HEK293 (cell line): ENCODE data around the gene SLC35G1.

ENCODE experiments used
- CTCF ChIA-PET: fragments of 350-600 bp; formaldehyde crosslinking; extraction: SDS; loops from one replicate; lab custom pipeline; 2021; ENCODE audit warnings: antibody characterized with exemption; lab: Yijun Ruan, JAX
- POLR2A ChIA-PET: fragments of 300-600 bp; formaldehyde crosslinking; extraction: SDS; loops from one replicate; lab custom pipeline; 2020; ENCODE audit warnings: antibody characterized with exemption, inconsistent platforms; lab: Yijun Ruan, JAX
- H3K27ac ChIP-seq: fragments of 200-500 bp; sonication (Bioruptor generic); 2 replicates; pipeline ENCODE4 v1.5.1; 2014; ENCODE audit warnings: low read depth, low read length, control low read depth, inconsistent platforms; ENCODE audit errors: extremely low read depth
- H3K36me3 ChIP-seq, 2 experiments: fragments of 200-500 bp in 1 of 2; sonication (Bioruptor generic) in 1 of 2; 1 replicate in 1 of 2; 2 replicates in 1 of 2; pipeline ENCODE4 v1.5.1; 2014 to 2017; ENCODE audit warnings: inconsistent platforms in 2 of 2, low read length in 2 of 2; ENCODE audit not compliant: control insufficient read depth in 2 of 2, insufficient read depth in 1 of 2
- H3K4me1 ChIP-seq: fragments of 200-500 bp; sonication (Bioruptor generic); 2 replicates; pipeline ENCODE4 v1.5.1; 2014; ENCODE audit warnings: mild to moderate bottlenecking, low read length, inconsistent platforms; ENCODE audit not compliant: control insufficient read depth, insufficient read depth
- H3K4me3 ChIP-seq: 2 replicates; pipeline ENCODE4 v1.5.1; 2011; ENCODE audit warnings: low read depth, mild to moderate bottlenecking, control low read depth, low read length, moderate library complexity
- H3K9me3 ChIP-seq: fragments of 200-500 bp; sonication (Bioruptor generic); 2 replicates; pipeline ENCODE4 v1.5.1; 2014; ENCODE audit warnings: low read depth, low read length, inconsistent platforms; ENCODE audit not compliant: control insufficient read depth, insufficient read depth
- ATF2 ChIP-seq: fragments of 450-650 bp; formaldehyde crosslinking; IDR thresholded peaks from 2 replicates; pipeline ENCODE4 v1.5.1; 2016; ENCODE audit warnings: missing biosample characterization, missing genetic modification characterization, low read depth
- EGR2 ChIP-seq: fragments of 450-650 bp; formaldehyde crosslinking; IDR thresholded peaks from 2 replicates; pipeline ENCODE4 v1.5.1; 2016; ENCODE audit warnings: low read depth, missing biosample characterization, missing genetic modification characterization
- GLIS2 ChIP-seq: fragments of 450-650 bp; formaldehyde crosslinking; IDR thresholded peaks from 2 replicates; pipeline ENCODE4 v1.5.1; 2016; ENCODE audit warnings: missing biosample characterization, missing genetic modification characterization
- HOXC10 ChIP-seq: sonication (generic); formaldehyde crosslinking; IDR thresholded peaks from 2 replicates; pipeline ENCODE4 v1.8.1; 2023; ENCODE audit warnings: mild to moderate bottlenecking, missing genetic modification reagents
- HOXD13 ChIP-seq: sonication (generic); formaldehyde crosslinking; IDR thresholded peaks from 2 replicates; pipeline ENCODE4 v1.8.0; 2022; ENCODE audit warnings: missing genetic modification reagents, borderline replicate concordance
- KLF9 ChIP-seq: fragments of 450-650 bp; formaldehyde crosslinking; IDR thresholded peaks from 2 replicates; pipeline ENCODE4 v1.5.1; 2016; ENCODE audit warnings: missing biosample characterization, missing genetic modification characterization, low read depth
- MEIS1 ChIP-seq: sonication (generic); formaldehyde crosslinking; IDR thresholded peaks from 2 replicates; pipeline ENCODE4 v1.8.1; 2022; ENCODE audit warnings: missing genetic modification reagents, mild to moderate bottlenecking, borderline replicate concordance
- SETDB1 ChIP-seq: IDR thresholded peaks from one replicate; pipeline ENCODE4 v1.6.1; 2017; ENCODE audit warnings: mild to moderate bottlenecking, low read length, moderate library complexity, mixed read lengths; ENCODE audit not compliant: insufficient read length
- SP2 ChIP-seq: fragments of 450-650 bp; formaldehyde crosslinking; IDR thresholded peaks from 2 replicates; pipeline ENCODE4 v1.5.1; 2016; ENCODE audit warnings: missing biosample characterization, missing genetic modification characterization
- SP3 ChIP-seq: fragments of 450-650 bp; formaldehyde crosslinking; IDR thresholded peaks from 2 replicates; pipeline ENCODE4 v1.5.1; 2016; ENCODE audit warnings: missing biosample characterization, missing genetic modification characterization
- SP7 ChIP-seq: fragments of 450-650 bp; formaldehyde crosslinking; IDR thresholded peaks from 2 replicates; pipeline ENCODE4 v1.5.1; 2016; ENCODE audit warnings: missing biosample characterization, missing genetic modification characterization
- TCF7L2 ChIP-seq: IDR thresholded peaks from 2 replicates; pipeline ENCODE4 v1.6.1; 2011; ENCODE audit warnings: low read depth, mild to moderate bottlenecking, inconsistent platforms, low read length, moderate library complexity, borderline replicate concordance
- ZBTB21 ChIP-seq: fragments of 450-650 bp; formaldehyde crosslinking; IDR thresholded peaks from 2 replicates; pipeline ENCODE4 v1.5.1; 2017; ENCODE audit warnings: missing biosample characterization, missing genetic modification characterization
- ZBTB6 ChIP-seq: fragments of 450-650 bp; formaldehyde crosslinking; IDR thresholded peaks from 2 replicates; pipeline ENCODE4 v1.5.1; 2017; ENCODE audit warnings: missing biosample characterization, missing genetic modification characterization
- ZNF121 ChIP-seq: fragments of 450-650 bp; formaldehyde crosslinking; IDR thresholded peaks from 2 replicates; pipeline ENCODE4 v1.5.1; 2016; ENCODE audit warnings: missing biosample characterization, missing genetic modification characterization
- ZNF133 ChIP-seq: fragments of 450-650 bp; formaldehyde crosslinking; IDR thresholded peaks from 2 replicates; pipeline ENCODE4 v1.5.1; 2016; ENCODE audit warnings: missing biosample characterization, missing genetic modification characterization
- ZNF138 ChIP-seq: fragments of 450-650 bp; formaldehyde crosslinking; IDR thresholded peaks from 2 replicates; pipeline ENCODE4 v1.5.1; 2016; ENCODE audit warnings: missing biosample characterization, missing genetic modification characterization, borderline replicate concordance
- ZNF146 ChIP-seq: fragments of 450-650 bp; formaldehyde crosslinking; IDR thresholded peaks from 2 replicates; pipeline ENCODE4 v1.5.1; 2016; ENCODE audit warnings: missing biosample characterization, missing genetic modification characterization
- ZNF16 ChIP-seq: fragments of 450-650 bp; formaldehyde crosslinking; IDR thresholded peaks from 2 replicates; pipeline ENCODE4 v1.5.1; 2016; ENCODE audit warnings: low read depth, missing biosample characterization, missing genetic modification characterization
- ZNF169 ChIP-seq: fragments of 450-650 bp; formaldehyde crosslinking; IDR thresholded peaks from 2 replicates; pipeline ENCODE4 v1.5.1; 2016; ENCODE audit warnings: missing biosample characterization, missing genetic modification characterization
- ZNF214 ChIP-seq: fragments of 450-650 bp; formaldehyde crosslinking; IDR thresholded peaks from 2 replicates; pipeline ENCODE4 v1.5.1; 2017; ENCODE audit warnings: missing biosample characterization, mild to moderate bottlenecking, missing genetic modification characterization, borderline replicate concordance
- ZNF221 ChIP-seq: fragments of 450-650 bp; formaldehyde crosslinking; IDR thresholded peaks from 2 replicates; pipeline ENCODE4 v1.5.1; 2017; ENCODE audit warnings: missing biosample characterization, missing genetic modification characterization, borderline replicate concordance
- ZNF274 ChIP-seq, 2 experiments: fragments of 200-500 bp in 1 of 2; fragments of 450-650 bp in 1 of 2; sonication (Bioruptor generic) in 1 of 2; formaldehyde crosslinking in 1 of 2; IDR thresholded peaks; 2 replicates each; pipeline versions ENCODE4 v1.5.1 to v1.6.1; 2014 to 2016; ENCODE audit warnings: borderline replicate concordance in 1 of 2, inconsistent platforms in 1 of 2, low read length in 1 of 2, missing biosample characterization in 1 of 2, missing genetic modification characterization in 1 of 2
- ZNF292 ChIP-seq: fragments of 450-650 bp; formaldehyde crosslinking; IDR thresholded peaks from 2 replicates; pipeline ENCODE4 v1.5.1; 2016; ENCODE audit warnings: low read depth, missing biosample characterization, missing genetic modification characterization, borderline replicate concordance
- ZNF324 ChIP-seq: fragments of 450-650 bp; formaldehyde crosslinking; IDR thresholded peaks from 2 replicates; pipeline ENCODE4 v1.5.1; 2016; ENCODE audit warnings: missing biosample characterization, missing genetic modification characterization
- ZNF423 ChIP-seq: fragments of 450-650 bp; formaldehyde crosslinking; IDR thresholded peaks from 2 replicates; pipeline ENCODE4 v1.5.1; 2016; ENCODE audit warnings: missing biosample characterization, missing genetic modification characterization
- ZNF548 ChIP-seq: fragments of 450-650 bp; formaldehyde crosslinking; IDR thresholded peaks from 2 replicates; pipeline ENCODE4 v1.5.1; 2016; ENCODE audit warnings: missing biosample characterization, missing genetic modification characterization
- ZNF561 ChIP-seq: fragments of 450-650 bp; IDR thresholded peaks from 2 replicates; pipeline ENCODE4 v1.5.1; 2018; ENCODE audit warnings: missing biosample characterization, missing genetic modification characterization, borderline replicate concordance
- ZNF571 ChIP-seq: fragments of 450-650 bp; formaldehyde crosslinking; IDR thresholded peaks from 2 replicates; pipeline ENCODE4 v1.5.0; 2017; ENCODE audit warnings: missing biosample characterization, missing genetic modification characterization
- ZNF580 ChIP-seq: fragments of 450-650 bp; formaldehyde crosslinking; IDR thresholded peaks from 2 replicates; pipeline ENCODE4 v1.5.1; 2016; ENCODE audit warnings: missing biosample characterization, missing genetic modification characterization
- ZNF623 ChIP-seq: fragments of 450-650 bp; formaldehyde crosslinking; IDR thresholded peaks from 2 replicates; pipeline ENCODE4 v1.5.1; 2016; ENCODE audit warnings: missing biosample characterization, missing genetic modification characterization
- ZNF785 ChIP-seq: fragments of 450-650 bp; formaldehyde crosslinking; IDR thresholded peaks from 2 replicates; pipeline ENCODE4 v1.5.1; 2016; ENCODE audit warnings: missing biosample characterization, missing genetic modification characterization
- ZNF792 ChIP-seq: fragments of 450-650 bp; formaldehyde crosslinking; IDR thresholded peaks from 2 replicates; pipeline ENCODE4 v1.5.1; 2016; ENCODE audit warnings: missing biosample characterization, missing genetic modification characterization
- ZNF837 ChIP-seq: fragments of 450-650 bp; formaldehyde crosslinking; IDR thresholded peaks from 2 replicates; pipeline ENCODE4 v1.5.1; 2016; ENCODE audit warnings: missing biosample characterization, missing genetic modification characterization
- TF ChIP-seq, protein P1 (sequence below): sonication (generic); formaldehyde crosslinking; IDR thresholded peaks from 2 replicates; pipeline ENCODE4 v1.8.1; 2022; ENCODE audit warnings: mild to moderate bottlenecking, moderate library complexity, missing genetic modification reagents

Gene SLC35G1

DNA sequence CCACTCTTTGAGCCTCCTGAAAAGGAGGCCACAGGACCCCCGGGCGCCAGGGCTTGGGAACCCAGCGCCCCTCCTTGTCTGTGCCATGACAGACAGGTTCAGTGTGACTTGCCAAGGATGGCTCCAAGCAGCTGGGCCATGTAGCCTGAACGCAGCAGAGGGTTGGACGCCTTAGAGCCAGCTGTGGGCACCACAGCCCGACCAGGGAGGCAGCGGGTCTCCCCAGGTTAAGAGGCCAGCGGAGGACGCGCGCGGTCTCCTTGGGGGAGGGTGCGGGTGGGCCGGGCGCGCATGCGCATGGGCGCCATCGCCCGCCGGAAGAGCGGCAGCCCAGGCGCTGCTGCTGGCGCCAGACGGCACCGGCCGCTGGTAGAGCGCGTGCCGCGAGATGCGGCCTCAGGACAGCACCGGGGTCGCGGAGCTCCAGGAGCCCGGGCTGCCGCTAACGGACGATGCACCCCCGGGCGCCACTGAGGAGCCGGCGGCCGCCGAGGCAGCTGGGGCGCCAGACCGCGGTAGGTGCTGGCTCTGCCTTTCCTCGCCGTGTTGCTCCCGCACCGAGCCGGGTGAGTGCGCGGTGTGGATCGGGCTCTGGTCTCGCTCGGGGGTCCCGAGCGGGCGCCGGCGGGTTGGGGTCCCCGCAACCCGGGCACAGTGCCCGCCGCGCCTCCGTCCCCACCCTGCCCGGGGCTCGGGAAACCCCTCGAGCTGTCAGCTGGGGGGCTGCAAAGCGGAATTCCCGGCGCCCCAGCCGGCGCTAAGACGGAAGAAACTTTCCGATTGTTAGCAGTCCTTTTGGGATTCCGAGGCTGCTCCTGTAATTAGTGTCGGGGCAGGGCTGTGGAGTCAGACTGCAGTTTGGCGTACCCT is at the start of gene SLC35G1:
Gene SLC35G1, plus strand, starts transcription at position 333 of the 870 bp plus-strand sequence. Its CDS starts 56 bp downstream, at position 389.
- Histone ChIP-seq H3K4me1 (peaks cover 3% of the 10 kb centered on the region; the same call in 1 of the 2 replicates), H3K27ac (peak within 1 kb of the TSS; percentile 81; the same call in 1 of the 2 replicates), H3K9me3 (no peaks in the 10 kb centered on the region), H3K4me3 (peak within 1 kb of the TSS; percentile 84), H3K36me3 (peaks cover 3% of the 10 kb centered on the region in 2 experiments; a peak in 2 of 3 replicates)
- CTCF ChIA-PET, result interaction anchor here (1.1 to 2.4 kb wide), 3 partner anchors 20 to 131 kb away, joined by 3 to 11 read pairs (median 5); no protein-coding TSS in a partner anchor
- POLR2A ChIA-PET, result interaction anchor here (1.0 kb wide), 1 partner anchor 20 kb away, joined by 5 read pairs; no protein-coding TSS in a partner anchor
- TF ChIP-seq ZNF423 (tag by site-specific recombination) (peak; percentile 34; the same call in 1 of the 2 replicates), SETDB1 (no peak), ZNF623 (tag by site-specific recombination) (no peak), ZNF138 (tag by site-specific recombination) (no peak), SP2 (tag by site-specific recombination) (peak; percentile 41; the same call in 1 of the 2 replicates), SP3 (peak; percentile 35; the same call in 1 of the 2 replicates), SP7 (tag by site-specific recombination) (peak; percentile 50), ATF2 (tag by site-specific recombination) (no peak), TCF7L2 (no peak), ZNF792 (no peak), ZNF324 (tag by site-specific recombination) (no peak), HOXC10 (CRISPR knock-in tag) (no peak), MEIS1 (CRISPR knock-in tag) (no peak), ZNF121 (tag by site-specific recombination) (no peak), ZNF292 (tag by site-specific recombination) (no peak), ZNF580 (tag by site-specific recombination) (no peak), KLF9 (tag by site-specific recombination) (no peak), ZNF133 (no peak), GLIS2 (tag by site-specific recombination) (peak; percentile 86), ZNF16 (no peak), ZNF214 (tag by site-specific recombination) (no peak), ZNF146 (tag by site-specific recombination) (no peak; the same call in 1 of the 2 replicates), ZNF571 (tag by site-specific recombination) (no peak), ZNF548 (tag by site-specific recombination) (no peak), ZNF274 (IDR thresholded peaks at IDR 0.05; ENCODE audit: low read length) (no peak), ZNF274 (tag by site-specific recombination; IDR thresholded peaks at IDR 0.05; ENCODE audit: borderline replicate concordance) (no peak), ZBTB21 (no peak), HOXD13 (no peak), ZNF169 (tag by site-specific recombination) (no peak), ZNF785 (tag by site-specific recombination) (no peak), ZBTB6 (0 out of 2 replicates have a peak, but pooled peaks have one; percentile 27), EGR2 (tag by site-specific recombination) (0 out of 2 replicates have a peak, but pooled peaks have one; percentile 19), ZNF837 (tag by site-specific recombination) (no peak), ZNF221 (no peak), ZNF561 (peak; percentile 83)
- TF ChIP-seq, protein P1, sequence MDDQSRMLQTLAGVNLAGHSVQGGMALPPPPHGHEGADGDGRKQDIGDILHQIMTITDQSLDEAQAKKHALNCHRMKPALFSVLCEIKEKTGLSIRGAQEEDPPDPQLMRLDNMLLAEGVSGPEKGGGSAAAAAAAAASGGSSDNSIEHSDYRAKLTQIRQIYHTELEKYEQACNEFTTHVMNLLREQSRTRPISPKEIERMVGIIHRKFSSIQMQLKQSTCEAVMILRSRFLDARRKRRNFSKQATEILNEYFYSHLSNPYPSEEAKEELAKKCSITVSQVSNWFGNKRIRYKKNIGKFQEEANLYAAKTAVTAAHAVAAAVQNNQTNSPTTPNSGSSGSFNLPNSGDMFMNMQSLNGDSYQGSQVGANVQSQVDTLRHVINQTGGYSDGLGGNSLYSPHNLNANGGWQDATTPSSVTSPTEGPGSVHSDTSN (CRISPR knock-in tag), result peak; percentile 78; the same call in 1 of the 2 replicates
